ENCODE results near the gene USP20. TPM values are rescaled to one million over a fixed set of nuclear protein-coding genes. Genes with fewer than 3 reads are reported as not detected.

Gene USP20
- total and polyA plus RNA-seq, 10 of the 15 experiments (the other 5 are each of a cell fraction or from before 2014, with no cell fraction given) = 0.66 to 23.3 (median 11.0) TPM

DNA sequence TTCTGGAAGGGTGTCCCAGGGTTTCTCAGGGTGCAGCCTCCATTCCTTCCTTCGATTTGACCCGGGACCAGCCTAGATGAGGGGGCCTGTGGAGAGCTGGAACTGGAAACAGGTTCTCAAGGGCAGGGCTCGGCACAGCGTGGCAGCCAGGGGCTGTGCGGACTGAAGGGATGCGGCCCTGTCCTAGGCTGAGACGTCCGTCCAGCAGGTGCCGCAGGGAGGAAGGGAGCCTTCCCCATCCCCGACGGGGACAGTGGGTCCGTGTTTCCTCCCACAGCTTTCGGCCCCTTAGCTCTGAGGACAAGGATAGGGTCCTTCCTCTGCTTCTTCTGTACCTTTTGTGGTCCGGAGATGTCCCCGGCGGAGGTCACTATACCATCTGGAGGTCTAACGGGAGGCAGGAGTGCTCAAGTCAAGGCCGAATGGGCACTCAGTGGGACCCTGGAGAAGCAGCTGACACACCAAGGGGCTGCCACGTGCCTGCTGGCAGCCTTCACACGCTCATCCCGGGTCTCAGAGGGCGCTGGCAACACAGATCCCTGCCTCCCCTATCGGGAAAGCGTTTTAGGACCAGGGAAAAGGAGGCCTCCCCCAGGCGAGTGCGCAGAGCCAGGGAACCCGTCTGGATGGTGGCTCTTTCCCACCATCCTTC, 49.9 kb downstream of the USP20 start (continued):
- TF ChIP-seq BHLHE40 (IDR thresholded peaks at IDR 0.05; ENCODE audit: borderline replicate concordance in 1 of 2, low read depth in 2 of 2, low read length in 1 of 2) (no peak), ATF7 (IDR thresholded peaks at IDR 0.05; ENCODE audit: low read depth) (no peak), RAD21 (IDR thresholded peaks at IDR 0.05; ENCODE audit: insufficient read depth, low read depth, low read length) (peak; percentile 13; the same call in 1 of the 2 replicates), YBX1 (IDR thresholded peaks at IDR 0.05) (no peak), BCL11A (IDR thresholded peaks at IDR 0.05; ENCODE audit: low read depth, low read length) (peak; percentile 26; the same call in 1 of the 2 replicates), SMARCA5 (IDR thresholded peaks at IDR 0.05) (peak; percentile 45), BACH1 (IDR thresholded peaks at IDR 0.05; ENCODE audit: borderline replicate concordance) (no peak), KAT2A (conservative IDR thresholded peaks at IDR 0.05; ENCODE audit: control insufficient read depth, low read depth, low read length) (no peak), GABPA (IDR thresholded peaks at IDR 0.05; ENCODE audit: low read depth) (no peak), ETV6 (conservative IDR thresholded peaks at IDR 0.05 in 1 of 2, IDR thresholded peaks at IDR 0.05 in 1 of 2; ENCODE audit: borderline replicate concordance in 1 of 2, low read depth in 1 of 2) (0 out of 4 replicates have a peak, but pooled peaks of 1 of the 2 experiments have one; percentile 2), STAT3 (IDR thresholded peaks at IDR 0.05; ENCODE audit: low read depth, low read length) (no peak), TBL1XR1 (IDR thresholded peaks at IDR 0.05; ENCODE audit: low read depth, low read length) (no peak), ZNF207 (IDR thresholded peaks at IDR 0.05; ENCODE audit: borderline replicate concordance) (no peak), CHD2 (IDR thresholded peaks at IDR 0.05; ENCODE audit: borderline replicate concordance, low read depth, low read length) (0 out of 2 replicates have a peak, but pooled peaks have one; percentile 0), RFX5 (IDR thresholded peaks at IDR 0.05; ENCODE audit: low read depth, low read length) (no peak), PML (IDR thresholded peaks at IDR 0.05; ENCODE audit: low read length) (no peak), IKZF2 (IDR thresholded peaks at IDR 0.05) (no peak), PAX5 (IDR thresholded peaks at IDR 0.05; ENCODE audit: borderline replicate concordance, low read depth, low read length) (peak; percentile 11; the same call in 1 of the 2 replicates)
- TF ChIP-seq, protein P1, sequence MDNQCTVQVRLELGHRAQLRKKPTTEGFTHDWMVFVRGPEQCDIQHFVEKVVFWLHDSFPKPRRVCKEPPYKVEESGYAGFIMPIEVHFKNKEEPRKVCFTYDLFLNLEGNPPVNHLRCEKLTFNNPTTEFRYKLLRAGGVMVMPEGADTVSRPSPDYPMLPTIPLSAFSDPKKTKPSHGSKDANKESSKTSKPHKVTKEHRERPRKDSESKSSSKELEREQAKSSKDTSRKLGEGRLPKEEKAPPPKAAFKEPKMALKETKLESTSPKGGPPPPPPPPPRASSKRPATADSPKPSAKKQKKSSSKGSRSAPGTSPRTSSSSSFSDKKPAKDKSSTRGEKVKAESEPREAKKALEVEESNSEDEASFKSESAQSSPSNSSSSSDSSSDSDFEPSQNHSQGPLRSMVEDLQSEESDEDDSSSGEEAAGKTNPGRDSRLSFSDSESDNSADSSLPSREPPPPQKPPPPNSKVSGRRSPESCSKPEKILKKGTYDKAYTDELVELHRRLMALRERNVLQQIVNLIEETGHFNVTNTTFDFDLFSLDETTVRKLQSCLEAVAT (IDR thresholded peaks at IDR 0.05) = 0 out of 2 replicates have a peak, but pooled peaks have one; percentile 19
- TF ChIP-seq, protein P2, sequence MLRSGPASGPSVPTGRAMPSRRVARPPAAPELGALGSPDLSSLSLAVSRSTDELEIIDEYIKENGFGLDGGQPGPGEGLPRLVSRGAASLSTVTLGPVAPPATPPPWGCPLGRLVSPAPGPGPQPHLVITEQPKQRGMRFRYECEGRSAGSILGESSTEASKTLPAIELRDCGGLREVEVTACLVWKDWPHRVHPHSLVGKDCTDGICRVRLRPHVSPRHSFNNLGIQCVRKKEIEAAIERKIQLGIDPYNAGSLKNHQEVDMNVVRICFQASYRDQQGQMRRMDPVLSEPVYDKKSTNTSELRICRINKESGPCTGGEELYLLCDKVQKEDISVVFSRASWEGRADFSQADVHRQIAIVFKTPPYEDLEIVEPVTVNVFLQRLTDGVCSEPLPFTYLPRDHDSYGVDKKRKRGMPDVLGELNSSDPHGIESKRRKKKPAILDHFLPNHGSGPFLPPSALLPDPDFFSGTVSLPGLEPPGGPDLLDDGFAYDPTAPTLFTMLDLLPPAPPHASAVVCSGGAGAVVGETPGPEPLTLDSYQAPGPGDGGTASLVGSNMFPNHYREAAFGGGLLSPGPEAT (IDR thresholded peaks at IDR 0.05; ENCODE audit: low read depth) = 0 out of 2 replicates have a peak, but pooled peaks have one; percentile 12
- TF ChIP-seq, protein P3, sequence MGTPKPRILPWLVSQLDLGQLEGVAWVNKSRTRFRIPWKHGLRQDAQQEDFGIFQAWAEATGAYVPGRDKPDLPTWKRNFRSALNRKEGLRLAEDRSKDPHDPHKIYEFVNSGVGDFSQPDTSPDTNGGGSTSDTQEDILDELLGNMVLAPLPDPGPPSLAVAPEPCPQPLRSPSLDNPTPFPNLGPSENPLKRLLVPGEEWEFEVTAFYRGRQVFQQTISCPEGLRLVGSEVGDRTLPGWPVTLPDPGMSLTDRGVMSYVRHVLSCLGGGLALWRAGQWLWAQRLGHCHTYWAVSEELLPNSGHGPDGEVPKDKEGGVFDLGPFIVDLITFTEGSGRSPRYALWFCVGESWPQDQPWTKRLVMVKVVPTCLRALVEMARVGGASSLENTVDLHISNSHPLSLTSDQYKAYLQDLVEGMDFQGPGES (IDR thresholded peaks at IDR 0.05) = no peak
- TF ChIP-seq, protein P4, sequence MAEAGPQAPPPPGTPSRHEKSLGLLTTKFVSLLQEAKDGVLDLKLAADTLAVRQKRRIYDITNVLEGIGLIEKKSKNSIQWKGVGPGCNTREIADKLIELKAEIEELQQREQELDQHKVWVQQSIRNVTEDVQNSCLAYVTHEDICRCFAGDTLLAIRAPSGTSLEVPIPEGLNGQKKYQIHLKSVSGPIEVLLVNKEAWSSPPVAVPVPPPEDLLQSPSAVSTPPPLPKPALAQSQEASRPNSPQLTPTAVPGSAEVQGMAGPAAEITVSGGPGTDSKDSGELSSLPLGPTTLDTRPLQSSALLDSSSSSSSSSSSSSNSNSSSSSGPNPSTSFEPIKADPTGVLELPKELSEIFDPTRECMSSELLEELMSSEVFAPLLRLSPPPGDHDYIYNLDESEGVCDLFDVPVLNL (IDR thresholded peaks at IDR 0.05; ENCODE audit: low read depth, low read length) = no peak
- TF ChIP-seq, protein P5, sequence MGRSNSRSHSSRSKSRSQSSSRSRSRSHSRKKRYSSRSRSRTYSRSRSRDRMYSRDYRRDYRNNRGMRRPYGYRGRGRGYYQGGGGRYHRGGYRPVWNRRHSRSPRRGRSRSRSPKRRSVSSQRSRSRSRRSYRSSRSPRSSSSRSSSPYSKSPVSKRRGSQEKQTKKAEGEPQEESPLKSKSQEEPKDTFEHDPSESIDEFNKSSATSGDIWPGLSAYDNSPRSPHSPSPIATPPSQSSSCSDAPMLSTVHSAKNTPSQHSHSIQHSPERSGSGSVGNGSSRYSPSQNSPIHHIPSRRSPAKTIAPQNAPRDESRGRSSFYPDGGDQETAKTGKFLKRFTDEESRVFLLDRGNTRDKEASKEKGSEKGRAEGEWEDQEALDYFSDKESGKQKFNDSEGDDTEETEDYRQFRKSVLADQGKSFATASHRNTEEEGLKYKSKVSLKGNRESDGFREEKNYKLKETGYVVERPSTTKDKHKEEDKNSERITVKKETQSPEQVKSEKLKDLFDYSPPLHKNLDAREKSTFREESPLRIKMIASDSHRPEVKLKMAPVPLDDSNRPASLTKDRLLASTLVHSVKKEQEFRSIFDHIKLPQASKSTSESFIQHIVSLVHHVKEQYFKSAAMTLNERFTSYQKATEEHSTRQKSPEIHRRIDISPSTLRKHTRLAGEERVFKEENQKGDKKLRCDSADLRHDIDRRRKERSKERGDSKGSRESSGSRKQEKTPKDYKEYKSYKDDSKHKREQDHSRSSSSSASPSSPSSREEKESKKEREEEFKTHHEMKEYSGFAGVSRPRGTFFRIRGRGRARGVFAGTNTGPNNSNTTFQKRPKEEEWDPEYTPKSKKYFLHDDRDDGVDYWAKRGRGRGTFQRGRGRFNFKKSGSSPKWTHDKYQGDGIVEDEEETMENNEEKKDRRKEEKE (IDR thresholded peaks at IDR 0.05) = no peak
